GM18951 (cell line): ENCODE measurements around the gene AMPD2.

Experiments used
- POLR2A ChIP-seq: IDR thresholded peaks from 4 replicates; pipeline ENCODE4 v1.6.1; 2011; ENCODE audit warnings: mild to moderate bottlenecking; ENCODE audit not compliant: insufficient read length, insufficient read depth; ENCODE audit errors: extremely low read depth
- in situ Hi-C: fragments of 300-500 bp; cut with MboI; formaldehyde crosslinking; loops from one replicate; pipeline ENCODE4 v1.12.0; 2022; ENCODE audit warnings: low sequenced_read_pairs, mixed read lengths, inconsistent platforms; ENCODE audit not compliant: unreplicated experiment

AMPD2 gene

DNA sequence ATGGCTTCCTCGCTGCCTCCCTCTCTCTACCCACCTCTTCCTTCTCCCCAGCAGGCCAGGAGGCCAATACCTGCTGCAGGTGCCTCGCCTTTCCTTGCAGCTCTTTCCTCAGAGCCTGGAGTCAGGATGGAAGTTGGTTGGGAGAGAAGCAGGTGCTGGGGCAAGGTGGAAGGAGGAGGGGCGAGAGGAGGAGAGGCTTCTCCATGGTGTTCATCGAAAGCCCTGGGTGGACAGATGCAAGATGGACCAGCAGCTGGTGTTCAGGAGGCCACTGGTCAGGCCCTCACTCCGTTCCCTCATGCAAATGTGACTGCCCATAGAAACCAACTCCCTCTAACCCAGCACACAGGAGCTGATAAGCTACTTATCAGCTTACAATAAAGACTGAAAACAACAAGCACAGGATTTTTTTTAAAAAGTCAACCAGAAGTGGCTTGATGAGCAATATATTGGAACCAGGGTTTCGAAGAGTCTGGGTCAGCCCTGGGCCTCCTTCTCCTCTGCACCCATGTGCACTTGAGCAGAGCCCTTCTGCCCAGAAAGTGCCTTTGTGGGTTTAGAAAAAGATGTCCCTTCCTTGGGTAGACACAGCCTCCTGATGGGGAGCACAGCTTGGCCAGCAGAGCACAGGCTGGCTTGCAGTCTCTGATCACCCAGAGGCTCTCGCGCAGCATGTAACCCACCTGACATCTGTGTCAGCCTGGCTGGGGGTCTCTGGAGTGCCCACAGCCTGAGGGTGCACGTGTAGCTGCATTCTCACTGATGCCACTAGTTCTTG is 19.6 kb downstream of the AMPD2 start:
- TF ChIP-seq POLR2A = no peak
- in situ Hi-C loops = no loop called here

DNA sequence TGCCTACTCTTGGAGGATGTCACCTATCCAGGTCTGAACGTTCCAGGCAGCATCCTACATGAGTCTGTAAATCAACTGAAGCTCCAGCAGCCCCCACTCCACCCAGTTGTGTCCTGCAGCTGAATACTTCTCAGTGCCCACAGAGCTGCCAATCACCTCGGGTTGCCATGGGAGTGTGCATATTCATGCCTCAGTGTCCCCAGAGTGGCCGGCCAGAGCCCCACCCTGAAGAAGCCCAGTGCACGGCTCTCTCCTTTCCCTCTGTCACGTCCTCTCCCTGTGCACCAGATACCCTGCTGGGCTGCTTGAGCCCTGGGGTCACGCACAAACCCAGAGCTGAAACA is 20.2 kb downstream of the AMPD2 start:
- in situ Hi-C loops = loop anchor here (5.0 kb wide), 2 partner anchors 98 to 132 kb away; no protein-coding TSS in a partner anchor
- no peak for TF ChIP-seq POLR2A

DNA sequence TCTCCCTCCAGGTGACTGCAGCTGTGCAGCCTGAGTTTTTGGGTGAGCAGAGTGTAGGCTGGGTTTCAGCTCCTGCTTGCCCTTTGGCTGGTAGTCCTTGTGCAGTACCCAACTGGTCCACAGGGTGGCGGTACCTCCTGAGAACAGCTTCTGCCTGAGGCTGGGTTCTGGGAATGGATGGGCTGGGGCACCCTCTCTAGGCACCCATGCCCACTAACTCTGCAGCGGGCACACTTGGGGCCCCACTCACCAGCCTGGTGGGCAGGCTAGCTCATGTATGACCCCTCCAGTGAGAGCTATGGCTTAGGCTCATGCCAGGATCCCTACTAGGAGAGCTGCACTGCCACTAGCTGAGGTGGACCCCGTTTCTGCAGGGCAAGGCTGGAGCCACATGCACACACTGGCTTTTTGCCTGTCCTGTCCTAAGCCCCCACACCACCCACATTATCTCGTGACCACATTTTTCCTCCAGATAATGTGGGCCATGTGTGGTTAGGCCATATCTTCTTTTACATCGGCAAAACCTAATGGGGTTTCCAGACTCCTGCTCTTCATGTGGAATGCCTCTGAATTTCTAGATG is 20.7 kb downstream of the AMPD2 start:
- in situ Hi-C loops = loop anchor here (5.0 kb wide), 2 partner anchors 98 to 132 kb away; no protein-coding TSS in a partner anchor
- no peak for TF ChIP-seq POLR2A

DNA sequence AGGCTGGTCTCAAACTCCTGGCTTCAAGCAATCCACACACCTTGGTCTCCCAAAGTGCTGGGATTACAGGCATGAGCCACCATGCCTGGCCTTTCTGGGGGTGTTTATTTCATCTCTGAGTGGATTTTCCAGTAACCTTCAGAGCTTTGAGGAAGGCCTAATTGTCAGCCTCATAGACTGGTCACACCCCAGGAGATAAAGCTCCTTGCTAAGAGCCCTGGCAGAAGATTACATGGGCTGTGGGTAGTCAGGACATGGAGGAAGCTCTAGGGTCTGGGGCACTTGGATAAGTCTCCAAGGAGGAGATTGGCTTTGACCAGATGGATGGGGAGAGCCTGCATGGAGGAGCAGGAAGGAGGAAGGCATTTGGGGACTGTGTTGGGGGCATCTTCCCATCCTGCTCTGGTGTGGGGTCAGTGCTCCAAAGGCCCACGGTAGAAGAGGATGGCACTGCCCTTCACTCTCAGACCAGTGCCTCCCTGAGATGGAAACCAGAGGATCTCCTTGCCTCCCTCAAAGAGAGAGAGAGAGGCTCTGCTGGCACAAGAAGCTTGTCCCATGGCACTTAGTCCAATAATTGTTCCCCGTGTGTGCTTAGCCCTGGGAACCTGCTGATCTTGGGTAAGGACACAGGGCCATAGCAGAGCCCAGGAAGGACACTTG is 21.6 kb downstream of the AMPD2 start:
- no peak for TF ChIP-seq POLR2A
- in situ Hi-C loops = loop anchor here (5.0 kb wide), 2 partner anchors 99 to 131 kb away; no protein-coding TSS in a partner anchor

DNA sequence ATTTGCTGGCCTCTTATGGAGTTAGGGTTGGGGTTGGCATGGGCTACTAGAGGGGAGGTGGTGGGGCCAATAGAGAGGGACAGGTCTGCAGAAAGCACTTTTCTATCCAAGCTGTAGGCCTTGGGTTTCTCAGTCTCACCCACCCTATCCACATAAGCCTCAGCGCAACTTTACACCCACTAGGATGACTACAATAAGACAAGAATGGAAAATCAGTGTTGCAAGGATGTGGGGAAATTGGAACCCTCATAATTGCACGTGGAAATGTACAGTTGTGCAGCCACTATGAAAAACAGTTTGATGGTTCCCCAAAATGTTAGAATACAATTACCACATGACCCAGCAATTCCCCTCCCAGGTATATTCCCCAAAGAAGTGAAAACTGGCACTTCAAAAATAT is 22.2 kb downstream of the AMPD2 start:
- no peak for TF ChIP-seq POLR2A
- in situ Hi-C loops = loop anchor here (5.0 kb wide), 2 partner anchors 100 to 130 kb away; no protein-coding TSS in a partner anchor

DNA sequence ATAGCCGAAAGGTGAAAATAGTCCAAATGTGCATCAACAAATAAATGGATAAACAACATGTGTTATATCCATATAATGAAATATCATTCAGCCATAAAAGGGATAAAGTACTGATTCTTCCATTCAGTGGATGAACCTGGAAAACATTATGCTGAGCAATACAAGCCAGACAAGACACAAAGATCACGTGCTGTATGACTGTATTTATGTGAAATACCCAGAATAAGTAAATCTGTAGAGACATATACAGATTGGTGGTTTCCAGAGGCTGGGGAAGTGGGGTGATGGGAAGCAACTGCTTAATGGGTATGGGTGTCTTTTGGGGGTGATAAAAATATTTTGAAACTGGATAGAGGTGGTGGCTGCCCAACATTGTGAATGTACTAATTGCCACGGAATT is 23.0 kb downstream of the AMPD2 start:
- in situ Hi-C loops = loop anchor here (5.0 kb wide), 2 partner anchors 100 to 130 kb away; no protein-coding TSS in a partner anchor
- no peak for TF ChIP-seq POLR2A

DNA sequence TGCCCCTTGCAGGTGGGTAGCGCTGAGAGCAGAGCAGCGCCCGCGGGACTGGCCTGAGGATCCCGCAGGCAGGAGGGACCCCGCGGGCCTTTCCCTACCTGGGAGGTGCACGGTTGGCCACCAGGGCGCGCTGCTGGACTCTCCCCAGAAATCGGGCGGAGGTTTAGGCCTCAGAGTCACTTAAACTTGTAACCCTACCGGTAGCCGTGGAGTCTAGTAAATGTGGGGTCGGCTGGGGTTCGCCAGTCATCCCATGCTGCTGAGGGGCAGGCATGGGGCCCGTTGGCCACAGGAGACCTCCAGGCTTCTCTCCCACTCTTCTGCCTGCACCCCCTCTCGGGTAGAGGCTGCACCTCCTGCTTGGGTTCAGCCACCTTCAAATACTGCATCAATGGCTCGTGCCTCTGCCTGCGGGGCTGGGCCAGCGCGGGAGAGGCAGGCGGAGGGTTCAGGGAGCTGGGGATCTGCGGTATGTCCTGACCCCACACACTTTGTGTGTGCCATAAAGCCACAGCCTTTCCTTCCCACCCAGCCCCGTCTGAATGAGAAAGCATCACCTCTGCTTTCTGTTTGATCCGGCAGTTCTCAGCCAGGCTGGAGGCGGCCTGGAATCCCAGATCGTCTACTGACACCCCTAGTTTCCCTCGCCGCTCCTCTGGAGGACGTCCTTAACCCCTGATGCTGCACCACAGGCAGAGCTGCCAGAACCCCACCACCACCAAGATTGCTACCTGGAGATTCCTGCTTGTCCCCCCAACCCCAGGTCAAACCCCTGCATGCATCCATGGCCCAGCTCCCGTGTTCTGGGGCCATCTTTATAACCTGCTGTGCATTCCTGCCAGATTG is 24.0 kb downstream of the AMPD2 start:
- in situ Hi-C loops = loop anchor here (5.0 kb wide), 2 partner anchors 101 to 129 kb away; no protein-coding TSS in a partner anchor
- no peak for TF ChIP-seq POLR2A

DNA sequence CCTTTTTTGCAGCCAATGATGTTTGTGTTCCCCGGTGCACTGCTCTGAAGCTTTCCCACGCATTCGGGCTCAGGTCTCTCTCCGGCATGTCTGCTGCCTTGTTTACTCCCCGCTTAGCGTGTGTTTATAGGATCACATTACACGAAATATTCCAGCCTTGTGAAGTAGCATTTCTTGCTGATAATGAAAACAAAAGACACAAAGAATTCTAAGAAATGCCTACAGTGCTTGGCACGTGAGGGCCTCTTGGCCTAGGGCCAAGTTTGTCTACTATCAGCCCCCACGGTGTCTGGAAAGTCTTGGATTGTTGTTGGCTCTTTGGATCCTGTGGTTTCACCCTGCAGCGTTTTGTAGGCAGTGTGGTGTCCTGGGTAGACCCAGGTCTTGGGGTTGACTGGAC is 25.0 kb downstream of the AMPD2 start:
- in situ Hi-C loops = loop anchor here (5.0 kb wide), 2 partner anchors 102 to 128 kb away; no protein-coding TSS in a partner anchor
- no peak for TF ChIP-seq POLR2A

DNA sequence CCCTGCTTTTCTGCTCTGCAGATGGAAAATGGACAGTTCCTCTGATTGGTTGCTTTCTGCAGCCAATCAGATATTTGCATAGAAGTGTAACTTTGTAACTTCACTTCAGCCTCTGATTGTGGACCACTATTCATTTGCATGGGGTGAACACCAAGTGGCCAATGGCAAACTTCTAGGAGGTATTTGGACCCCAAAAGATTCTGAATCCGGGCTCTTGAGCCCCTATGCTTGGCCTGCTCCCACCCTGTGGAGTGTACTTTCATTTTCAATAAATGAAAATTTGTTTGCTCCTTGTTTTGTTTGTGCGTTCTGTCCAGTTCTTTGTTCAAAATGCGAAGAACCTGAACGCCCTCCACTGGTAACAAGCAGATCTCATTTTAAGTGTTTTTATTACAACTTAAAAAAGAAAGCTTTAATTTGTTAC is 29.9 kb downstream of the AMPD2 start:
- TF ChIP-seq POLR2A = no peak
- in situ Hi-C loops = no loop called here

DNA sequence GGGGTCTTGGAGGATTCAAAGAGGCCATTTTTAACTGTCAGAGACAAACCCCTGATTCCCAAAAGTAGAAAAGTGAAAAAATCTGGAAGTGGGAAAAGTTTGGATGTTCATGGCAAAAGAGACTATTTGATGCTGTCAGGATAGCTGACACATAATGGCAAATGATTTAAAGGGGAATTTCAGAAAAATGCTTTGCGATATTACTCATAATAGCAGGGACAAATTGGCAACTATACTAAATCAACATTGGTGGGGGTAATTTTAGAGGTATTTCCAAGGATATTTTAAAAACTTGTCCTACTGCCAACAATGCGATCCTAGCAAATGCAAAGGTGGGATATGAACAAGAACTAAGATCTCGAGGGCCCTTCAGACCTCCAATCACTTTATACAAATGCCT is 31.0 kb downstream of the AMPD2 start:
- in situ Hi-C loops = loop anchor here (10.0 kb wide), 1 partner anchor 334 kb away; the partner anchor contains the start of gene AHCYL1
- no peak for TF ChIP-seq POLR2A

DNA sequence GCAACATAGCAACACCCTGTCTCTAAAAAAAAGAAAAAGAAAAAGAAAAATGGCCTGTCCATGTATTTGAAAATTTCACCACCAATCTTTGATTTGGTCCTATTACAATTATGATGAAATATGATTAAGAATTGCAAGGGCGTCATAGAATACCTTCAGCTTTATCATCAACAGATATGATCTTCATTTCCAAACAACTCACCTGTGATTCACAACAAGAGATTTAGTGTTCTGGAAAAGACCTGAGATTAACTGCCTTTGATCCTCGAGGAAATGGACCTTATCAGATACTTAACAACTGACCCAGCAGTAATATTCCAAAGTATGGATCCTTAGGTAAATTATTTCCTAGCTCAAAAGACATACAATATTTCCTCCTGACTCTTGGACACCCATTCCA is 32.8 kb downstream of the AMPD2 start:
- no peak for TF ChIP-seq POLR2A
- in situ Hi-C loops = loop anchor here (10.0 kb wide), 1 partner anchor 332 kb away; the partner anchor contains the start of gene AHCYL1

DNA sequence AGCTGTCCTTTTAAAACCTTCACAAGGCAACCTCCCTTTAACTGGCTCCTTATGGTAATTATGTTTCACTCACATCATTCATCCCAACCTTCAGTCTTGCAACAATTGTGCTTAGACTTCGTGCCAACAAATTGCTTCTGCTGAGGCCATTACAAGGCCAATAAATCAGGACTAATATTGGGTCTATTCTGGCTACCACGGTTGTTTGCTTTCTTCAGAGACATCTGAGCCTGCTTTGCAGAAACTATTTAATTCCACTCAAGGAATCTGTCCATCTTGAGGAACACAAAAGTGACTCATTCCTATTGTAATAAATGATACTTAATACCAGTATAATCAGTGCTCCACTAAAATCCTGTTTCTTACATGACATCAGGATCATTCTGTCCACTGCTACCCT is 33.7 kb downstream of the AMPD2 start:
- TF ChIP-seq POLR2A = no peak
- in situ Hi-C loops = loop anchor here (10.0 kb wide), 1 partner anchor 331 kb away; the partner anchor contains the start of gene AHCYL1
